NOMO-1 treated with DMSO at 0.1 percent for 48 hours (cell line): Measurements from ENCODE around the gene KRT28.

Source experiments
- DNase-seq: peaks from one replicate; lab custom pipeline; 2025; ENCODE audit not compliant: unreplicated experiment; lab: John Stamatoyannopoulos, UW

The KRT28 gene, protein sequence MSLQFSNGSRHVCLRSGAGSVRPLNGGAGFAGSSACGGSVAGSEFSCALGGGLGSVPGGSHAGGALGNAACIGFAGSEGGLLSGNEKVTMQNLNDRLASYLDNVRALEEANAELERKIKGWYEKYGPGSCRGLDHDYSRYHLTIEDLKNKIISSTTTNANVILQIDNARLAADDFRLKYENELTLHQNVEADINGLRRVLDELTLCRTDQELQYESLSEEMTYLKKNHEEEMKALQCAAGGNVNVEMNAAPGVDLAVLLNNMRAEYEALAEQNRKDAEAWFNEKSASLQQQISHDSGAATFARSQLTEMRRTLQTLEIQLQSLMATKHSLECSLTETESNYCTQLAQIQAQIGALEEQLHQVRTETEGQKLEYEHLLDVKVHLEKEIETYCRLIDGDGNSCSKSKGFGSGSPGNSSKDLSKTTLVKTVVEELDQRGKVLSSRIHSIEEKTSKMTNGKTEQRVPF

DNA sequence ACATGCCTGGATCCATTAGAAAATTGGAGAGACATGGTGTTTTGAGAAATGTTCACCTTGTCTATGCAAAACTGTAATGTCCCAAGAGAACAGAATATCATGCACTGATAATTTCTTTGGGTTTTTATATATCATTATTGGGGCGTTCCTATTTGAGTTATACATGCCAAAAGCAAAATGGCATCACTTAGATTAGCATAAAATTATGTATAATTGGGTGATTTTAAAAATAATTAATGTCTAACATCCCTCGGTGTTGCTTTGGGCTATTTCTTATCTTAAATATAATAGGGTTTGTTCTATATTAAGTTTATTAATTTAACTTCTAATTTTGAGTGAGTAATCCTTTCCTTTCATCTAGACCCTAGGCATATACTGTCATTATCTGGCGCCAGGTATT lies at the start of gene KRT28:
Gene KRT28, minus strand, starts transcription at position 101 of the 400 bp plus-strand sequence. Its CDS starts 66 bp downstream, at position 35.
- DNase-seq, result no peak

DNA sequence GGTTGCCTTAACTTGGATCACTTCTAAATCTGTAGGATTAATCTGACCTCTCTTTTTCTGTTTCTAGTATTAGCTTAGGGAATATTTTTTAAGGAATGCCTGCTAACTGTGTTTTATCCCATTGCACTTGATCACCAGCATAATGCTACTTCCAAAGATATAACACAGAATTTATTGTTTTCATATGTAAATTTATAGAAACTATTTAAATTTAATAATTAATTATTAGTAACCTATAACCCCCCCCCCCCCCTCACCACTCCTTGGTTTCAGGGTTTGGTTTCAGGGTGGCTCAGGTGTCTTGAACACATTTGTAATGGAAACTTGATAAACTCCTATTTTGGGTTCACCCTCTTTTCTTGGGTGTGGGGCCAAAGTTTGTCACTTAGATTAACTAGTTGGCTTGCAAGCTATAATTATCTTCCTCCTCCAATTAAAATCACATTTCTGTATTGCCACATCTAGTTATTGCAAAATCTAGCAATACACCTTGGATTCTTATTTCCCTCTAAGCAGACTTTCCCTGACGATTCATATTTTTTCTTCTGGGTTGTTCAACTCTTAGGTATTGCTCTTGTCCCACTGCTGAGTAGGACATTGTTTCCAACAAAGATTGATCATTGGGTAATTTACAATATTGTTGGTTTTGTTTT lies 49.0 kb upstream of the KRT28 start:
- peak; percentile 72 for DNase-seq

DNA sequence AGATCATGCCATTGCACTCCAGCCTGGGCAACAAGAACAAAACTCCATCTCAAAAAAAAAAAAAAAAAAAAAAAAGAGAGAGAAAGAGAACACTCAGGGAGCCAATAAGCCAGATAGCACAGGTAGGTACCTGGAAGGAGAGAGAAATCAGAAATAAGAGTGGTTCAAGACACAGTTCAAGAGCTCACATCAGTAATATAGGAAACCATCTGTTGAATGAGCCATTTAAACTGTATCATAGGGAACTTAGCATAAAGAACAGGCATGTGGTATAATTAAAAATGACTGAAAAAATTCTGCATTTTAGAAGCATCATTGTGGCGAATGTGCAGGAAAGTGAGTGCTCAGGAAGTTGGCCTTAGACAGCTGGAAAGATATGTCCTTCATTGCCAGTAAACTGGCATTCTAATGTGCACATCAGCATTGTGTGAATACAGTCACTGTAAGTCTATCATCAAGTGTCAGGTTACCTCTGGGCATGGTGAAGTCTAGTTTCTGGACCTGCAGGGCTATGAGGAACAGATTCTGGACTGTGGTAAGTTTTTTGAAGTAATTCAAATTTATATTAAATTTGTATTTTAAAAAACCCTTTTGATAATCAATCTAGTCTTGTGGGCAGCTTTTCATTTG lies 46.9 kb upstream of the KRT28 start:
- DNase-seq, result no peak

DNA sequence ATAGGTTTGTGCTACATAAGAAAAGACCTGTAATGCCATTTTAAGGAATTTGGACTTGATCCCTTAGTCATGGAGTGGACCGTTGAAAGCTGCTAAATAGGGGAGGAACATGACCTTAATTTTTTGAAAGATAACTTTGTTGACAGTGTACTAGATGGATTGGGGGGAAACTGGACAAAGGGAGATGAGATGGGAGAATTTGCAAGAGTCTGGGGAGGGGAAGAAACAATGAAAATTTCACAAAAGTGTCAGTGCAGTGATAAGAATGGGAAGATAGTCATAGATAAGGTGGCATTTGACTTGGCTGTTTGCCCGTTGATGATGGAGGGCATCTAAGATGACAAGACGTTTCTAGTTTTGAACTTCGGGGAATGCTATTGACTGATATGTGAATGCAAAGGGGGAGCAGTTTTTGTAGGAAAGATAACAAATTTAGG lies 44.9 kb upstream of the KRT28 start:
- no peak for DNase-seq

DNA sequence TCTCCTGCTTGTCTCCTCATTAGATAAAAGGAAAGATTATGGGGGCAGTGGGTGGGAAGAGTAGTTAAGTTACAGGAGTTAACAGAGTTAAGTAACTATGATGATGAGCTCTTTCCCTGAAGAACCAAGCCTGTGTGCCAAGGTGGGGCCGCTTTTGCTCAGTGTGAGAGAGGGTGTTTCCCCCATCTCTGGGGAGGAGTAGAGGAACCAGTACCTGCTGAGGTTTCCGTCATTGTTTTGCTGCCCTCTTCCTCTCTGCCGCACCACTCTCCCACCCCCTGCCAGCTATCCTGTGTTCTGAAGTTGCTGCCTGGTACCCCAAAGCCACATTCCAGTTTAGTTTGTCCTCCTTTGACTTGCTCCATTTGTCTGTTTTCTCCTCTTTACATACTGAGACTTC lies 43.5 kb upstream of the KRT28 start:
- no peak for DNase-seq

- DNase-seq, result no peak
These were observed 41.5 kb upstream of the KRT28 start for GRCh38 chr17:40841246-40841645.

GRCh38 chr17:40839194-40839593 lies 39.4 kb upstream of the KRT28 start:
- DNase-seq, result no peak

GRCh38 chr17:40836020-40836419 lies 36.3 kb upstream of the KRT28 start:
- no peak for DNase-seq

- no peak for DNase-seq
These were observed 34.1 kb upstream of the KRT28 start for GRCh38 chr17:40833882-40834281.

DNA sequence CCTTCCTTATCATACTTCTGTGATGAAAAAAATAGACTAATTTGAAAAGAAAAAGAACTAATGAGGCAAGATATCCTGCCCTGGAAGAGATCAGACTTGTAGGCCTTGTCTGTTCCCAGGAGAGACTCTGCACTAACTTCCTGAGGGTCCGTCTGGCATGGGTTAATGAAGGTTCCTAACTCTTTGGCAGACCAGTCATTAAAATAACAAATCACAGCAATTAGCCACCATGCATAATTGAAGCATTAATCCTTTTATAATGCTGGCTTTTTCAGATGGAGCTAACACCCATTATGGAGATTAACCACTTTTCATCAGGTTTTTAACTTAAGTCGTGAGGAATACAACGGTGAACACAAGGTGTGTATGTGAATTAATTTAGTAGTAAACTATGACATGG lies 33.1 kb upstream of the KRT28 start:
- no peak for DNase-seq

DNA sequence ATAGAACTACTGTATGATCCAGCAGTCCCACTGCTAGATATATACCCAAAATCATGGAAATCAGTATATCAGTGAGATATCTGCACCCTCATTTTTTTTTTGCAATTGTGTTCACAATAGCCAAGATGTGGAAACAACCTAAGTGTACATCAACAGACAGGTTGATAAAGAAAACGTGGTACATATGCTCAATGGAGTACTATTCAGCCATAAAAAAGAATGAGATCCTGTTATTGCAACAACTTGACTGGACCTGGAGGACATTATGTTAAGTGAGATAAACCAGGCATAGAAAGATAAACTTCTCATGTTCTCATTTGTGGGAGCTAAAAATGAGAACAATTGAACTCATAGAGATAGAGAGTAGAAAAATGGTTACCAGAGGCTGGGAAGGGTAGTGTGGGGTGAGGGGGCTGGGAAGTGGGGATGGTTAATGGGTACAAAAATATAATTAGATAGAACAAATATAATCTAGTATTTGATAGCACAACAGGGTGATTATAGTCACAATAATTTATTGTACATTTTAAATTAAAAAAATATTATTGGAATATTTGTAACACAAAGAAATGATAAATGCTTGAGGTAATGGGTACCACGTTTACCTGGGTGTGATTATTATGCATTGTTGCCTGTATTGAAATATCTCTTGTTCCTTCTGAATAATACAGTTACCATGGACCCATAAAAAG lies 30.5 kb upstream of the KRT28 start:
- DNase-seq, result no peak

- no peak for DNase-seq
These were observed 28.8 kb upstream of the KRT28 start for GRCh38 chr17:40828454-40829044.

- peak; percentile 82 for DNase-seq
These were observed 28.1 kb upstream of the KRT28 start for GRCh38 chr17:40827746-40828453.

- DNase-seq, result no peak
These were observed 25.8 kb upstream of the KRT28 start for GRCh38 chr17:40825599-40825998.

DNA sequence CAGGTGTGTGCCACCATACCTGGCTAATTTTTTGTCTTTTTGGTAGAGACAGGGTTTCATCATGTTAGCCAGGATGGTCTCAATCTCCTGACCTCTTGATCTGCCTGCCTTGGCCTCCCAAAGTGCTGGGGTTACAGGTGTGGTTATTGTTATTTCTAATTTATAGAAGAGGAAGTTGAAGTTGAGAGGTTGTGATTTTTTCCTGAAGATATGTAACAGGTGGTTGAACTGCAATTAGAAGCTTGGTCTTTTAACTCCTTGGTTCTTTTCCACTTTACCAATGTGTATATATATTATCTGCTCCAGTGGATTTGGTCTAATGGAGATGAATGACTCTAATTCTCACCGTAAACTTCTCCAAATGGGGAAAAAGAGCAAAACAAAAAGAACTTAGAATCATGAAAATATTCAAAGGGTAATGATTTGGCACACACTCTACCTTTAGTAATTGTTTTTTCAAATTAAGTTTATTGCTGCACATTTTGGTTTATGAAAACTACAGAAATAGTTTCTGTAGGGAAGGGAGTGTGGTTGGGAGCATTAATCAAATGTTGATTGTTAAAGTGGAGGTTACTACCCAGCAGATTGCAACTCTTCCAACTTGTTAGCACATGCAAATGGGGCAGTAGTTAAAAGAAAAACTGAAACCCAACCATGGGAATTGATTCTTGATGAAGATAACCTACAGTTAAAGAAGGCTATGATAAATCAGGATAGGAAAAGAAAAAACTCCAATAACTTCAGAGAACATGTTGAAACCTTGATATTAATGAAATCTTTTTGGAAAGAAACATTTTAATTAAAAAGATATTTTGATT lies 24.5 kb upstream of the KRT28 start:
- DNase-seq, result no peak

GRCh38 chr17:40822132-40822812 lies 22.5 kb upstream of the KRT28 start, which contains the start of gene KRT10:
Gene KRT10, minus strand, starts transcription at chr17:40822614. Its CDS starts 29 bp downstream, at chr17:40822585.
- DNase-seq, result no peak

GRCh38 chr17:40821536-40821935 lies 21.8 kb upstream of the KRT28 start:
- DNase-seq, result no peak

DNA sequence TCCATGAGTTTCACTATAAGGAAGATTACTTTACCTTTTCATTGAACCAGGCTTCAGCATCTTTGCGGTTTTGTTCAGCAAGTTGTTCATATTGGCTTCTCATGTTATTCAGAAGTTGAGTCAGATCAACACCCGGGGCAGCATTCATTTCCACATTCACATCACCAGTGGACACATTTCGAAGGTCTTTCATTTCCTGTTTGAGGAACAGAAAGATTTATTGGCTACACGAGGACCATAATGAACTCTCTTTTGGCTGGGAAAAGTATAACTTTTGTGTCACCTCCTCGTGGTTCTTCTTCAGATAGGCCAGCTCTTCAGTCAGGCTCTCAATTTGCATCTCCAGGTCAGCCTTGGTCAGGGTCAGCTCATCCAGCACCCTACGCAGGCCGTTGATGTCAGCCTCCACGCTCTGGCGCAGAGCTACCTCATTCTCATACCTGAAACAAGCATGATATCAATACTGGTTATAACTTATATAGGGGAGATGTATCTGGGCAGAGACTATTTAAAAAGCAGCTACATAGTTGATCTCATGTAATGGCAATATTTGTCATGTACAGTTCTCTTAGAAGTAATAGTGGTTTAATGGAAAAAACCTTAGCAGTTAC lies 20.6 kb upstream of the KRT28 start:
- DNase-seq, result peak; percentile 29
